Measurements from ENCODE around the gene FILIP1L.

- TF ChIP-seq CTCF (IDR thresholded peaks at IDR 0.05) (no peak), POLR2A (IDR thresholded peaks at IDR 0.05) (no peak)
Measured at GRCh38 chr3:100027321-100027720, 87.0 kb downstream of the FILIP1L start.
